DOHH2 (cell line): ENCODE data around the gene USF3.

Source experiments
- EZH2phosphoT487 ChIP-seq: fragments of 200-600 bp; sonication (generic); IDR thresholded peaks from 2 replicates; pipeline ENCODE4 v1.6.1; 2017; ENCODE audit warnings: borderline replicate concordance, mild to moderate bottlenecking, antibody characterized with exemption, low read length, moderate library complexity, mixed read lengths
- TF ChIP-seq, protein P1 (sequence below): fragments of 200-600 bp; sonication (generic); IDR thresholded peaks from one replicate; pipeline ENCODE4 v1.5.1; 2014; ENCODE audit warnings: antibody characterized with exemption, mild to moderate bottlenecking, low read depth, low read length; ENCODE audit not compliant: poor library complexity, severe bottlenecking

DNA sequence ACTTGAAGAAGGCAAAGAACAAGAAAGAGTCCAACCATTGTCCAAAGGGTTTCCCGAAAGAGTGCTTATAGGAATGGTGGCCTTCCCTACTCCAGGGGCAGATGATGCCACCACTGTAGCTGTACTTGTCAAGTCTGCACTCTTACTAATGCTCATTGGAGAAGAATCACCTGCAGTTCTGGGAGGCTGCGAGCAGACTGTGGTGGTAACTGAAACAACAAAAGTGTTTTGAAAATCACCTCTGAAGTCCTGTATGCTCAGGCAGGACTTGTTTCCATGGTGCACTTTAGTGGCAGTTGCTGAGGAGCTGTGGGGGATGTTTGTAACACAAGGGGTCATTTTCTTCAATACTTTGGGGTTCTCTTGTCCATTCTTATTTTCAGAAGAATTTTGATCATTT lies 36.0 kb downstream of the USF3 start:
- TF ChIP-seq, protein P1, sequence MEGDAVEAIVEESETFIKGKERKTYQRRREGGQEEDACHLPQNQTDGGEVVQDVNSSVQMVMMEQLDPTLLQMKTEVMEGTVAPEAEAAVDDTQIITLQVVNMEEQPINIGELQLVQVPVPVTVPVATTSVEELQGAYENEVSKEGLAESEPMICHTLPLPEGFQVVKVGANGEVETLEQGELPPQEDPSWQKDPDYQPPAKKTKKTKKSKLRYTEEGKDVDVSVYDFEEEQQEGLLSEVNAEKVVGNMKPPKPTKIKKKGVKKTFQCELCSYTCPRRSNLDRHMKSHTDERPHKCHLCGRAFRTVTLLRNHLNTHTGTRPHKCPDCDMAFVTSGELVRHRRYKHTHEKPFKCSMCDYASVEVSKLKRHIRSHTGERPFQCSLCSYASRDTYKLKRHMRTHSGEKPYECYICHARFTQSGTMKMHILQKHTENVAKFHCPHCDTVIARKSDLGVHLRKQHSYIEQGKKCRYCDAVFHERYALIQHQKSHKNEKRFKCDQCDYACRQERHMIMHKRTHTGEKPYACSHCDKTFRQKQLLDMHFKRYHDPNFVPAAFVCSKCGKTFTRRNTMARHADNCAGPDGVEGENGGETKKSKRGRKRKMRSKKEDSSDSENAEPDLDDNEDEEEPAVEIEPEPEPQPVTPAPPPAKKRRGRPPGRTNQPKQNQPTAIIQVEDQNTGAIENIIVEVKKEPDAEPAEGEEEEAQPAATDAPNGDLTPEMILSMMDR: no peak
- no peak for TF ChIP-seq EZH2phosphoT487
